IMR-90 (cell line): ENCODE measurements around the gene DUT. TPM values are rescaled to one million over a fixed set of nuclear protein-coding genes. Genes with fewer than 3 reads are reported as not detected.

Experiments
- ATAC-seq: fragments of 200-7000 bp; cut with Tn5 transposase; 2 replicates; pipeline ENCODE4 v1.9.1; 2020; ENCODE audit warnings: low read depth, mild to moderate bottlenecking, moderate library complexity
- BruUV-seq: library from RNA; stranded (reverse); fragments of 400-500 nt; replicated peaks from 2 replicates; lab custom pipeline; 2021; lab: Mats Ljungman, UMichigan
- CTCF ChIA-PET: fragments of 300-600 bp; formaldehyde crosslinking; extraction: SDS; loops from one replicate; lab custom pipeline; 2021; ENCODE audit warnings: antibody characterized with exemption; lab: Yijun Ruan, JAX
- POLR2A ChIA-PET: fragments of 300-600 bp; sonication (Branson Sonifier 250); formaldehyde crosslinking; loops from one replicate; lab custom pipeline; 2022; ENCODE audit warnings: antibody characterized with exemption; ENCODE audit not compliant: unreplicated experiment; lab: Charles Lee
- DNase-seq: peaks from one replicate; pipeline ENCODE4 v3.0.0; 2013
- H2AFZ ChIP-seq: replicated peaks from 2 replicates; pipeline ENCODE3; 2013; ENCODE audit warnings: low read length, mild to moderate bottlenecking; ENCODE audit not compliant: poor library complexity
- H2AK5ac ChIP-seq: 2 replicates; pipeline ENCODE4 v1.6.1; 2013; ENCODE audit warnings: low read depth, low read length, inconsistent platforms
- H2AK9ac ChIP-seq: replicated peaks from 2 replicates; pipeline ENCODE3; 2013; ENCODE audit warnings: mild to moderate bottlenecking, low read depth, low read length, moderate library complexity; ENCODE audit not compliant: poor library complexity
- H2BK120ac ChIP-seq: 2 replicates; pipeline ENCODE4 v1.6.1; 2013; ENCODE audit warnings: low read depth, low read length, inconsistent platforms
- H2BK15ac ChIP-seq: 3 replicates; pipeline ENCODE4 v1.6.1; 2013; ENCODE audit warnings: low read depth, low read length, inconsistent platforms
- H2BK20ac ChIP-seq: 2 replicates; pipeline ENCODE4 v1.6.1; 2013; ENCODE audit warnings: low read depth, mild to moderate bottlenecking, inconsistent platforms, low read length, moderate library complexity
- H2BK5ac ChIP-seq: 2 replicates; pipeline ENCODE4 v1.6.1; 2013; ENCODE audit warnings: mild to moderate bottlenecking, low read depth, low read length, inconsistent platforms; ENCODE audit not compliant: poor library complexity, severe bottlenecking
- H3K14ac ChIP-seq: replicated peaks from 2 replicates; pipeline ENCODE4 v1.6.1; 2013; ENCODE audit warnings: low read depth, low read length, inconsistent platforms
- H3K18ac ChIP-seq: 2 replicates; pipeline ENCODE4 v1.6.1; 2013; ENCODE audit warnings: low read depth, low read length, control low read depth
- H3K23ac ChIP-seq: 2 replicates; pipeline ENCODE4 v1.6.1; 2013; ENCODE audit warnings: low read depth, low read length, inconsistent platforms
- H3K27ac ChIP-seq: 2 replicates; pipeline ENCODE4 v1.5.1; 2013; ENCODE audit warnings: mild to moderate bottlenecking, control low read depth, low read length; ENCODE audit not compliant: insufficient read depth
- H3K27me3 ChIP-seq: 2 replicates; pipeline ENCODE4 v1.6.1; 2013; ENCODE audit warnings: low read length; ENCODE audit not compliant: control insufficient read depth, insufficient read depth
- H3K36me3 ChIP-seq: 2 replicates; pipeline ENCODE4 v1.6.1; 2013; ENCODE audit warnings: low read length, mixed read lengths; ENCODE audit not compliant: control insufficient read depth, insufficient read depth
- H3K4ac ChIP-seq: 2 replicates; pipeline ENCODE4 v1.6.1; 2013; ENCODE audit warnings: low read depth, low read length, inconsistent platforms
- H3K4me1 ChIP-seq: 2 replicates; pipeline ENCODE4 v1.6.1; 2013; ENCODE audit warnings: low read length, mixed read lengths; ENCODE audit not compliant: control insufficient read depth, insufficient read depth
- H3K4me2 ChIP-seq: 2 replicates; pipeline ENCODE4 v1.6.1; 2013; ENCODE audit warnings: low read depth, mild to moderate bottlenecking, control low read depth, low read length, moderate library complexity
- H3K4me3 ChIP-seq: 2 replicates; pipeline ENCODE4 v1.5.1; 2013; ENCODE audit warnings: low read depth, mild to moderate bottlenecking, control low read depth, low read length, moderate library complexity; ENCODE audit not compliant: insufficient read depth
- H3K56ac ChIP-seq: 2 replicates; pipeline ENCODE4 v1.6.1; 2013; ENCODE audit warnings: low read length, inconsistent platforms; ENCODE audit not compliant: insufficient read depth; ENCODE audit errors: extremely low read depth
- H3K79me1 ChIP-seq, 2 experiments: 2 replicates each; pipeline ENCODE4 v1.6.1; 2013; ENCODE audit warnings: low read length in 2 of 2, inconsistent platforms in 1 of 2, low read depth in 1 of 2
- H3K9ac ChIP-seq: 2 replicates; pipeline ENCODE4 v1.6.1; 2013; ENCODE audit warnings: low read depth, low read length, control low read depth
- H3K9me1 ChIP-seq: 2 replicates; pipeline ENCODE4 v1.6.1; 2013; ENCODE audit warnings: low read length, inconsistent platforms; ENCODE audit not compliant: insufficient read depth
- H3K9me3 ChIP-seq: 2 replicates; pipeline ENCODE4 v1.6.1; 2013; ENCODE audit warnings: low read length; ENCODE audit not compliant: control insufficient read depth, insufficient read depth
- H4K20me1 ChIP-seq: 2 replicates; pipeline ENCODE4 v1.6.1; 2013; ENCODE audit warnings: low read length, inconsistent platforms; ENCODE audit not compliant: insufficient read depth
- H4K5ac ChIP-seq: 2 replicates; pipeline ENCODE4 v1.6.1; 2013; ENCODE audit warnings: mild to moderate bottlenecking, low read depth, low read length, control low read depth
- H4K8ac ChIP-seq, 2 experiments: 2 replicates each; pipeline ENCODE4 v1.6.1; 2013; ENCODE audit warnings: low read depth in 2 of 2, low read length in 2 of 2, control low read depth in 1 of 2, inconsistent platforms in 1 of 2
- H4K91ac ChIP-seq: 2 replicates; pipeline ENCODE4 v1.6.1; 2013; ENCODE audit warnings: low read depth, low read length, inconsistent platforms; ENCODE audit not compliant: insufficient read depth
- BHLHE40 ChIP-seq: fragments of 150-350 bp; IDR thresholded peaks from 2 replicates; pipeline ENCODE4 v1.6.1; 2016; ENCODE audit warnings: mild to moderate bottlenecking, low read depth, low read length
- CEBPB ChIP-seq: IDR thresholded peaks from 2 replicates; pipeline ENCODE4 v1.6.1; 2012; ENCODE audit warnings: low read depth, low read length, improper control_type of control experiment
- CHD1 ChIP-seq: IDR thresholded peaks from 2 replicates; pipeline ENCODE4 v1.6.1; 2012; ENCODE audit warnings: low read depth, low read length, improper control_type of control experiment
- CTCF ChIP-seq: conservative IDR thresholded peaks from 2 replicates; pipeline ENCODE4 v1.5.1; 2012; ENCODE audit warnings: mild to moderate bottlenecking, low read depth, low read length, improper control_type of control experiment
- ELK1 ChIP-seq: fragments of 150-350 bp; IDR thresholded peaks from 2 replicates; pipeline ENCODE4 v1.6.1; 2016; ENCODE audit warnings: low read depth, mild to moderate bottlenecking, low read length, moderate library complexity, borderline replicate concordance
- FOS ChIP-seq: fragments of 150-350 bp; IDR thresholded peaks from 2 replicates; pipeline ENCODE4 v1.6.1; 2016; ENCODE audit warnings: low read depth, low read length
- MAFK ChIP-seq: IDR thresholded peaks from 2 replicates; pipeline ENCODE4 v1.6.1; 2012; ENCODE audit warnings: low read depth, low read length, improper control_type of control experiment
- MAZ ChIP-seq: IDR thresholded peaks from 2 replicates; pipeline ENCODE4 v1.6.1; 2012; ENCODE audit warnings: low read depth, mild to moderate bottlenecking, low read length, improper control_type of control experiment, moderate library complexity, borderline replicate concordance
- MXI1 ChIP-seq: IDR thresholded peaks from 2 replicates; pipeline ENCODE4 v1.6.1; 2012; ENCODE audit warnings: low read depth, mild to moderate bottlenecking, low read length, moderate library complexity, borderline replicate concordance
- NFE2L2 ChIP-seq: fragments of 150-350 bp; IDR thresholded peaks from 2 replicates; pipeline ENCODE4 v1.6.1; 2016; ENCODE audit warnings: low read depth, mild to moderate bottlenecking, low read length
- POLR2A ChIP-seq: IDR thresholded peaks from 2 replicates; pipeline ENCODE4 v1.6.1; 2012; ENCODE audit warnings: mild to moderate bottlenecking, low read depth, low read length
- RAD21 ChIP-seq: IDR thresholded peaks from 2 replicates; pipeline ENCODE4 v1.6.1; 2012; ENCODE audit warnings: low read length, improper control_type of control experiment
- RCOR1 ChIP-seq: IDR thresholded peaks from 2 replicates; pipeline ENCODE4 v1.6.1; 2012; ENCODE audit warnings: mild to moderate bottlenecking, low read length, improper control_type of control experiment; ENCODE audit not compliant: insufficient replicate concordance
- RFX5 ChIP-seq: IDR thresholded peaks from 2 replicates; pipeline ENCODE4 v1.8.0; 2012; ENCODE audit warnings: low read depth, mild to moderate bottlenecking, low read length, moderate library complexity
- SMC3 ChIP-seq: fragments of 150-350 bp; IDR thresholded peaks from 2 replicates; pipeline ENCODE4 v1.6.1; 2016; ENCODE audit warnings: low read depth, mild to moderate bottlenecking, antibody characterized with exemption, low read length, moderate library complexity
- USF2 ChIP-seq: fragments of 150-350 bp; IDR thresholded peaks from 2 replicates; pipeline ENCODE4 v1.6.1; 2017; ENCODE audit warnings: mild to moderate bottlenecking, antibody characterized with exemption, low read length, low read depth
- WGBS, 2 experiments: methylation state at CpG; one replicate each; pipeline versions ENCODE4 v1.1.5 to v1.1.7; 2013; ENCODE audit warnings: missing lambda C conversion rate in 2 of 2; ENCODE audit not compliant: insufficient read length in 1 of 2; ENCODE audit errors: extremely low coverage in 2 of 2; 5-methylcytosine and 5-hydroxymethylcytosine counted together
- dilution Hi-C: fragments of 300-500 bp; cut with HindIII; formaldehyde crosslinking; loops from one replicate; pipeline ENCODE4 v1.14.3; 2018; ENCODE audit warnings: low sequenced_read_pairs; ENCODE audit not compliant: unreplicated experiment
- in situ Hi-C: fragments of 300-500 bp; cut with MboI; formaldehyde crosslinking; loops from 3 replicates; pipeline ENCODE4 v1.14.3; 2019; ENCODE audit warnings: low sequenced_read_pairs, inconsistent platforms, mixed read lengths
- intact Hi-C: fragments of 100-400 bp; cut with micrococcal nuclease; formaldehyde crosslinking; loops from 2 replicates; pipeline ENCODE4 v1.10.0; 2022
- polyA plus RNA-seq, 3 experiments: library from polyadenylated mRNA; depleted of rRNA; stranded (reverse); fragments of >200 nt; gene quantifications; 2 replicates each; pipeline ENCODE4 v1.2.3, GENCODE V29; 2012; ENCODE audit warnings: low replicate concordance in 1 of 3
- total RNA-seq: library from RNA; depleted of rRNA; stranded (reverse); fragments of >200 nt; gene quantifications from 2 replicates; pipeline ENCODE4 v1.2.3, GENCODE V29; 2012

DUT gene
- total and polyA plus RNA-seq, 2 of the 4 experiments (the other 2 are of a cell fraction) = 18.8 to 36.4 TPM

GRCh38 chr15:48365575-48365974, 34.3 kb downstream of the DUT start:
- no peaks in the 10 kb centered on the region for H3K9me1 ChIP-seq
- H4K8ac ChIP-seq = no peak overlapping the region
- no peak overlapping the region for H2BK20ac ChIP-seq
- dilution Hi-C loops = no loop called here
- H2AK5ac ChIP-seq = no peak overlapping the region
- in situ Hi-C loops = loop anchor here (10.0 to 25.0 kb wide), 2 partner anchors 597 to 1779 kb away; partner anchors contain the start of gene SHC4
- no peak for DNase-seq
- no peak overlapping the region for H3K4ac ChIP-seq
- no peak overlapping the region for H3K18ac ChIP-seq
- POLR2A ChIA-PET = no interaction called here
- H3K4me2 ChIP-seq = no peak overlapping the region
- no peak overlapping the region for H4K91ac ChIP-seq
- no peak overlapping the region for H4K5ac ChIP-seq
- no peaks in the 10 kb centered on the region for H3K4me1 ChIP-seq
- no peak overlapping the region for H3K4me3 ChIP-seq
- H3K14ac ChIP-seq = no peak overlapping the region
- H3K56ac ChIP-seq = no peak overlapping the region
- no peak overlapping the region for H2AK9ac ChIP-seq
- no peaks in the 10 kb centered on the region for H3K36me3 ChIP-seq
- CTCF ChIA-PET = no interaction called here
- no peak for ATAC-seq
- H3K9me3 ChIP-seq = peaks cover 2% of the 10 kb centered on the region; the same call in 1 of the 2 replicates
- no peak overlapping the region for H3K27ac ChIP-seq
- H3K79me1 ChIP-seq = no peaks in the 10 kb centered on the region
- H3K9ac ChIP-seq = no peak overlapping the region
- WGBS, 2 experiments = no CpG with 5 or more reads among the region's 1 CpG
- no peaks in the 10 kb centered on the region for H3K27me3 ChIP-seq
- BruUV-seq = no TSS peak
- H3K23ac ChIP-seq = no peak overlapping the region
- H2BK5ac ChIP-seq = no peak overlapping the region
- H2AFZ ChIP-seq = no peak overlapping the region
- no peak for TF ChIP-seq CHD1
- TF ChIP-seq MXI1 = no peak
- TF ChIP-seq RCOR1 = no peak
- no peak for TF ChIP-seq RFX5
- TF ChIP-seq FOS = no peak
- TF ChIP-seq USF2 = no peak
- TF ChIP-seq MAFK = no peak
- TF ChIP-seq CEBPB = no peak
- no peak for TF ChIP-seq RAD21
- TF ChIP-seq CTCF = no peak
- TF ChIP-seq ELK1 = no peak
- no peak for TF ChIP-seq MAZ
- TF ChIP-seq POLR2A = no peak
- TF ChIP-seq SMC3 = no peak
- TF ChIP-seq BHLHE40 = no peak
- TF ChIP-seq NFE2L2 = no peak
- intact Hi-C loops = no loop called here
- no peaks in the 10 kb centered on the region for H4K20me1 ChIP-seq
- no peak overlapping the region for H2BK120ac ChIP-seq
- H2BK15ac ChIP-seq = no peak overlapping the region
